Medulla oblongata (tissue), 1 donor: ENCODE measurements around the gene DYNLT1.

ENCODE experiments used
- DNase-seq: peaks from one replicate; pipeline ENCODE4 v3.0.0-alpha.2; 2015; ENCODE audit errors: extremely low spot score

The DYNLT1 gene

DNA sequence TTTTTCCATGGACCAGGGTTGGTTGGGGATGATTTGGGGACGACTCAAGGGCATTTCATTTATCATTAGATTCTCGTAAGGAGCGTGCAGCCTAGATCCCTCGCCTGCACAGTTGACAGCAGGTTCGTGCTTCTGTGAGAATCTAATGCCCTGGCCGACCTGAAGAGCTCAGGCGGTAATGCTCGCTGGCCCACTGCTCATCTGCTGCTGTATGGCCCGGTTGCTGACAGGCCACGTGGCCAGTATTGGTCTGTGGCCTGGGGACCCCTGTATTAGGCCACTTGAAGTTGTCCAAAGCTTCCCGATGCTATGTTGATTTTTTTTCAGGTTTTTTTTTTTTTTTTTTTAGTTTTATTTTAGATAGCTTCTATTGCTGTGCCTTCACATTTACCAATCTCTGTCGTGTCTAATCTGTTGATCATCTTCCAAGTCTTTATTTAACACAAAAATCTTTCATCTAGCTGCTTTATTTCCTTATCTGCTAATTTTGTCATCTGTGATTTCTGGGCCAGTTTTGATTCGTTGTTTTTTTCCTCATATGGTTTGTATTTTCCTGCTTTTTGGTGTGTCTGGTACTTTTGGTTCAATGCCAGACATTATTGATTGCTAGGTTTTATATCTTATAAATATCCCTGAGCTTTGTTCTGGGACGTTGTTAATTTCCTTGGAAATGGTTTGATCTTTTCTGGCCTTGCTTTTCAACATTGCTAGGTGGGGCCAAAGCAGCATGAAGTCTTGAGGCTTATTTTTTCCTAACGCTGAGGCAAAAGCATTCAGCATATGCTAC is 41.1 kb downstream of the DYNLT1 start:
- DNase-seq, result no peak

DNA sequence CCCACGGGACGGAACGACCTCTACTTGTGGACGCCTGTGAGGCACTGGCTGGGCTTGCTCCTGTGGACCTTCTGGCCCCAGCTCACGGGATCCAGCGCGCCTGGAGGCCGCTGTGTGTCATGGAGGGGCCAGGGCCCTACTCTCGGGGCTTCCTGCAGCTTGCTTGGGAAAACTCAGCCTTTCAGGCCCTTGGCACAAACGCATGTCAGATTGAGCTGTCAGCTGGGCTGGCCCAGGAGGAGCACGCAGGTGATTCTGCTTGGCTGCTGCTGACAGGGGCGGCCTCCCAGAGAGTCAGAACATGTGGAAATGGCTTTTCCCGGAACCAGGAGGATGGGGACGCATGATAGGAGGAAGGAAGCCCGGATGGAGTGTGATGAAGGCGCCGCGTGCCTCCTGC is 44.9 kb downstream of the DYNLT1 start:
- DNase-seq, result no peak

- DNase-seq, result no peak
These were observed 47.0 kb downstream of the DYNLT1 start for GRCh38 chr6:158597565-158597964.

- DNase-seq, result no peak
These were observed 47.7 kb downstream of the DYNLT1 start for GRCh38 chr6:158596861-158597260.

- no peak for DNase-seq
These were observed 49.3 kb downstream of the DYNLT1 start for GRCh38 chr6:158595223-158595622.

DNA sequence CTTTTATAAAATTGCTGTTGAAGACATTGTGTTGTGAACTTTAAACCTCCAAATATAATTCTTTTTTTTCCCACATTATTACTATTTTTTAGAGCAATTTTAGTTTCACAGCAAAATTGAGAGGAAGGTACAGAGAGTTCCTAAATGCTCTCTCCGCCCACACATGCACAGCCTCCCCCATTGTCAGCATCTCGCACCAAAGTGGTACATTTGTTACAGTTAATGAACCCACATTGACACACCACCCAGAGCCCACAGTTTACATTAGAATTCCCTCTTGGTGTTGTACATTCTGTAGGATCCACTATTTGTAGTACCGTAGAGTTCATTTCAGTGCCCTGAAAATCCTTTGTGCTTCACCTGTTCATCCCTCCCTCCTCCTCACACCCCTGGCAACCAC is 50.9 kb downstream of the DYNLT1 start:
- no peak for DNase-seq

GRCh38 chr6:158591810-158592209 is 52.7 kb downstream of the DYNLT1 start:
- no peak for DNase-seq

DNA sequence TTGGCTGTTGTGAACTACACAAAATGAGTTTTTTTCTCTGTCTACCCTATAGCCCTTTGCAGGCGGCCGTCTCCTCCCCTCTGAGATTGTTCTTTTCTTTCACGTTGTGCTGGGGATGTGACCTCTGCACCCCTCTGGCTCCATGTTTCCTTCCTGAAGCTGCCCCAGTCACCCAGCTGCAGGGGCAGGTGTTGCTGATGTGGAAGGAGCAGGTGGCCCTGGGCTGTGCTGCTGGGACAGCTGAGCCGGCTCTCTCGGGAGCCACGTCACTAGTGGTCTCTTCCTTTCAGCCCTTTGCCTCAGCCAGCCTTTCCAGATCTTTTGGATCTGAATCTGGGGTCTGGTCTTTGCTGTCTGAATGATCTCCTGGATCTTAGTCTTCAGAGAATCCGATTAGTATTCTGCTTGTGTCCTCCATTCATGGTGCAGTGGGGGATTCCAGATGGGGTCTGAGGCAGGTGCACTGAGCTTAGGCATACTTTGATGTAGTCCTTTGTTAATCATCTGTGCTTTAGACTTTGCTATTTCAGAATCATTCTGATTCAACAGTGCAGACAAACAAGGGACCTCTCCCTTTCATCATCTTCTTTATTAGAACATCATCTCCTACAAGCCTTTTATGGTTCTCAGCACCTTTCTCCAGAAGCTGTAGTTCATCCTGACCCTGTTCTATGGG is 53.3 kb downstream of the DYNLT1 start:
- DNase-seq, result no peak

DNA sequence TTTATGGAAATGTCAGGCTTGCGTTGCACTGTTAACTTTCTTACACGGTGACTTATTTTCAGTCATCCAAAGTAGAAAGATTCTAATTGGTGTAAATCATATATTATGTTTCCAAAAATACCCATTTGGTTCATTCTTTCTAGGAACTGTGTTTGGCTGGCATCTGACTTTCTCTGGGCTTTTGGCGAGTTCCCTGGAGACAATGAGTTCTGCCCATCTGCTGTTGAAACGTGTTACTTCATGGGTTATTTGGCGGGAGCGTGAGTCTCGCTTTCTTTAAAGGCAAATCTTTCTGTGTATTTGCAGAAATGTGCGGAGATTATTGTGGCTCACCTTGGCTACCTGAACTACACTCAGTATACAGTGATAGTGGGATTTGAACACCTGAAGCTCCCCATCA is 55.2 kb downstream of the DYNLT1 start:
- DNase-seq, result no peak

- DNase-seq, result no peak
These were observed 57.9 kb downstream of the DYNLT1 start for GRCh38 chr6:158586652-158587051.
